ENCODE results near the gene PPP1R12B. TPM values are rescaled to one million over a fixed set of nuclear protein-coding genes. Genes with fewer than 3 reads are reported as not detected.
"Not testable (repeated sequence)": the region's sequence is repeated elsewhere in the genome, so short reads cannot be mapped to it uniquely, and the experiment has no call there.

Gene PPP1R12B
- polyA plus RNA-seq, 1 donor from 2014 or later, result 12.3 TPM

- not testable (repeated sequence) for H3K27ac Mint-ChIP-seq, H3K4me3 Mint-ChIP-seq, H3K27me3 Mint-ChIP-seq, H3K36me3 Mint-ChIP-seq, H3K9me3 Mint-ChIP-seq, H3K4me1 Mint-ChIP-seq
Measured at GRCh38 chr1:202466339-202466738, 117.8 kb downstream of the PPP1R12B start.

- H3K4me1 Mint-ChIP-seq, H3K9me3 Mint-ChIP-seq, H3K27ac Mint-ChIP-seq, H3K27me3 Mint-ChIP-seq, H3K36me3 Mint-ChIP-seq, H3K4me3 Mint-ChIP-seq: not testable (repeated sequence)
Measured at GRCh38 chr1:202467381-202467780, 118.9 kb downstream of the PPP1R12B start.

GRCh38 chr1:202468695-202469094 lies 120.2 kb downstream of the PPP1R12B start:
- H3K4me1 Mint-ChIP-seq, H3K4me3 Mint-ChIP-seq, H3K9me3 Mint-ChIP-seq, H3K27me3 Mint-ChIP-seq, H3K36me3 Mint-ChIP-seq, H3K27ac Mint-ChIP-seq: not testable (repeated sequence)

GRCh38 chr1:202469123-202469522 lies 120.6 kb downstream of the PPP1R12B start:
- not testable (repeated sequence) for H3K36me3 Mint-ChIP-seq, H3K27ac Mint-ChIP-seq, H3K9me3 Mint-ChIP-seq, H3K4me1 Mint-ChIP-seq, H3K4me3 Mint-ChIP-seq, H3K27me3 Mint-ChIP-seq

GRCh38 chr1:202471246-202471645 lies 122.7 kb downstream of the PPP1R12B start:
- Mint-ChIP-seq H3K27ac (no peak overlapping the region), H3K9me3 (no peaks in the 10 kb centered on the region), H3K4me3 (no peak overlapping the region), H3K27me3 (no peaks in the 10 kb centered on the region), H3K4me1 (peaks cover 0 to 1% (median 0%) of the 10 kb centered on the region in 3 donors), H3K36me3 (peaks cover 6% of the 10 kb centered on the region)

GRCh38 chr1:202472347-202473124 lies 124.0 kb downstream of the PPP1R12B start:
- H3K27me3 Mint-ChIP-seq, H3K9me3 Mint-ChIP-seq, H3K4me3 Mint-ChIP-seq: not testable (repeated sequence)

GRCh38 chr1:202473266-202474045 lies 125.0 kb downstream of the PPP1R12B start:
- not testable (repeated sequence) for H3K27ac Mint-ChIP-seq, H3K9me3 Mint-ChIP-seq, H3K27me3 Mint-ChIP-seq, H3K4me1 Mint-ChIP-seq, H3K36me3 Mint-ChIP-seq, H3K4me3 Mint-ChIP-seq

More at GRCh38 chr1:202472347-202473124, 124.0 kb downstream of the PPP1R12B start:
- not testable (repeated sequence) for H3K4me1 Mint-ChIP-seq, H3K27ac Mint-ChIP-seq, H3K36me3 Mint-ChIP-seq

- H3K27ac Mint-ChIP-seq, H3K36me3 Mint-ChIP-seq, H3K9me3 Mint-ChIP-seq, H3K27me3 Mint-ChIP-seq, H3K4me3 Mint-ChIP-seq: not testable (repeated sequence)
- H3K4me1 Mint-ChIP-seq, result peaks cover 16 to 23% (median 18%) of the 10 kb centered on the region in 3 donors
Measured at GRCh38 chr1:202479661-202480060, 131.2 kb downstream of the PPP1R12B start.

GRCh38 chr1:202480640-202481039 lies 132.1 kb downstream of the PPP1R12B start:
- H3K9me3 Mint-ChIP-seq, H3K4me3 Mint-ChIP-seq: not testable (repeated sequence)

GRCh38 chr1:202483362-202483761 lies 134.9 kb downstream of the PPP1R12B start:
- peaks cover 23 to 33% (median 26%) of the 10 kb centered on the region in 3 donors for H3K4me1 Mint-ChIP-seq
- H3K27ac Mint-ChIP-seq, result peak overlapping the region; percentile 54 to 94 (median 80)

More at GRCh38 chr1:202480640-202481039, 132.1 kb downstream of the PPP1R12B start:
- not testable (repeated sequence) for H3K27me3 Mint-ChIP-seq, H3K36me3 Mint-ChIP-seq, H3K27ac Mint-ChIP-seq
- peaks cover 18 to 28% (median 21%) of the 10 kb centered on the region in 3 donors for H3K4me1 Mint-ChIP-seq

GRCh38 chr1:202484032-202484431 lies 135.5 kb downstream of the PPP1R12B start:
- H3K9me3 Mint-ChIP-seq, H3K36me3 Mint-ChIP-seq: not testable (repeated sequence)
- peaks cover 25 to 35% (median 29%) of the 10 kb centered on the region in 3 donors for H3K4me1 Mint-ChIP-seq
- H3K4me3 Mint-ChIP-seq, result peak overlapping the region; percentile 51 to 72 (median 58)
- peaks cover 16% of the 10 kb centered on the region for H3K27me3 Mint-ChIP-seq
- peak overlapping the region; percentile 78 to 94 (median 80) for H3K27ac Mint-ChIP-seq

More at GRCh38 chr1:202483362-202483761, 134.9 kb downstream of the PPP1R12B start:
- not testable (repeated sequence) for H3K9me3 Mint-ChIP-seq, H3K36me3 Mint-ChIP-seq
- Mint-ChIP-seq H3K4me3 (peak overlapping the region; percentile 23 to 72 (median 58)), H3K27me3 (peaks cover 14% of the 10 kb centered on the region)

GRCh38 chr1:202484820-202485219 lies 136.3 kb downstream of the PPP1R12B start:
- Mint-ChIP-seq H3K4me1 (peaks cover 25 to 32% (median 29%) of the 10 kb centered on the region in 3 donors), H3K27me3 (peaks cover 15% of the 10 kb centered on the region), H3K4me3 (peak overlapping the region in 1 of 4 donors; percentile 59), H3K36me3 (peaks cover 10% of the 10 kb centered on the region)
- H3K9me3 Mint-ChIP-seq, H3K27ac Mint-ChIP-seq: not testable (repeated sequence)

- H3K27me3 Mint-ChIP-seq, result peaks cover 17% of the 10 kb centered on the region
- peaks cover 19 to 25% (median 24%) of the 10 kb centered on the region in 3 donors for H3K4me1 Mint-ChIP-seq
- peaks cover 16% of the 10 kb centered on the region for H3K36me3 Mint-ChIP-seq
- H3K27ac Mint-ChIP-seq, result peak overlapping the region in 1 of 3 donors; percentile 8
- H3K9me3 Mint-ChIP-seq, result not testable (repeated sequence)
- H3K4me3 Mint-ChIP-seq, result peak overlapping the region in 3 of 4 donors; percentile 9 to 83 (median 67)
Measured at GRCh38 chr1:202488178-202488649, 139.7 kb downstream of the PPP1R12B start.

- H3K36me3 Mint-ChIP-seq, result peaks cover 16% of the 10 kb centered on the region
- H3K4me3 Mint-ChIP-seq, result peak overlapping the region in 1 of 4 donors; percentile 67
- peak overlapping the region in 1 of 3 donors; percentile 27 for H3K27ac Mint-ChIP-seq
- H3K27me3 Mint-ChIP-seq, result peaks cover 15% of the 10 kb centered on the region
- not testable (repeated sequence) for H3K9me3 Mint-ChIP-seq
- H3K4me1 Mint-ChIP-seq, result peaks cover 10 to 17% (median 17%) of the 10 kb centered on the region in 3 donors
Measured at GRCh38 chr1:202489101-202489500, 140.6 kb downstream of the PPP1R12B start.

GRCh38 chr1:202493112-202493511 lies 144.6 kb downstream of the PPP1R12B start:
- H3K9me3 Mint-ChIP-seq, H3K27me3 Mint-ChIP-seq, H3K27ac Mint-ChIP-seq, H3K4me3 Mint-ChIP-seq, H3K4me1 Mint-ChIP-seq: not testable (repeated sequence)
- peaks cover 26% of the 10 kb centered on the region for H3K36me3 Mint-ChIP-seq
